ENCODE results near the gene LINGO4.

The LINGO4 gene

DNA sequence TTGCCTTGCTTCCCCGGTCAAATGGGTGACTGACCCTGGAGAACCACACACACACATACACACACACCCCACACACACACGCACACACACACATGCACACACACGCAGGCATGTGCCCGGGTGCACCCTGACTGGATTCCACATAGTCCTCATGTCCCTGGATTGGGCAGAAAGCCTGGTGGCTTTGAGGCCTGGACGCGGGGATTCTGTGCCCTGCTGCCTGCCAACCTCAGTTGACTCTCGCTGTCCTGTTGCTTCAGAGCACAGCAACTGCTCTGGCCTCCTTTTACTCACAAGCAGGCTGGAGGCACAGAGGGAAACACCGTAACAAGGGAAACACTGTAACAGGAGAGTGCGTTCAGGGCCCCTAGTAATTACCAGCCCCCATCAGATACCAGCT is 20.0 kb upstream of the LINGO4 start:
- Histone ChIP-seq H3K4me3 (ENCODE audit: low read length, poor library complexity, severe bottlenecking) (no peak overlapping the region), H4K20me1 (ENCODE audit: insufficient read depth, low read length, poor library complexity, severe bottlenecking) (no peaks in the 10 kb centered on the region), H2AFZ (ENCODE audit: low read length) (no peak overlapping the region), H3K27me3 (ENCODE audit: insufficient read depth, low read length, poor library complexity, severe bottlenecking) (no peaks in the 10 kb centered on the region), H3K36me3 (ENCODE audit: insufficient read depth, low read length) (no peaks in the 10 kb centered on the region), H3K9ac (ENCODE audit: low read depth, low read length, poor library complexity, severe bottlenecking) (no peak overlapping the region), H3K4me2 (ENCODE audit: low read depth, low read length, poor library complexity, severe bottlenecking) (no peak overlapping the region), H3K9me2 (replicated peaks; ENCODE audit: low read depth, low read length) (no peaks in the 10 kb centered on the region), H3F3A (ENCODE audit: low read depth) (peaks cover 8% of the 10 kb centered on the region; the same call in 1 of the 2 replicates), H3K9me3 (ENCODE audit: insufficient read depth, low read depth, low read length) (no peaks in the 10 kb centered on the region), H3K4me1 (ENCODE audit: insufficient read depth, low read length, poor library complexity, severe bottlenecking) (peaks cover 74% of the 10 kb centered on the region), H3K79me2 (ENCODE audit: insufficient read depth, low read length) (no peaks in the 10 kb centered on the region)
- TF ChIP-seq, protein P1, sequence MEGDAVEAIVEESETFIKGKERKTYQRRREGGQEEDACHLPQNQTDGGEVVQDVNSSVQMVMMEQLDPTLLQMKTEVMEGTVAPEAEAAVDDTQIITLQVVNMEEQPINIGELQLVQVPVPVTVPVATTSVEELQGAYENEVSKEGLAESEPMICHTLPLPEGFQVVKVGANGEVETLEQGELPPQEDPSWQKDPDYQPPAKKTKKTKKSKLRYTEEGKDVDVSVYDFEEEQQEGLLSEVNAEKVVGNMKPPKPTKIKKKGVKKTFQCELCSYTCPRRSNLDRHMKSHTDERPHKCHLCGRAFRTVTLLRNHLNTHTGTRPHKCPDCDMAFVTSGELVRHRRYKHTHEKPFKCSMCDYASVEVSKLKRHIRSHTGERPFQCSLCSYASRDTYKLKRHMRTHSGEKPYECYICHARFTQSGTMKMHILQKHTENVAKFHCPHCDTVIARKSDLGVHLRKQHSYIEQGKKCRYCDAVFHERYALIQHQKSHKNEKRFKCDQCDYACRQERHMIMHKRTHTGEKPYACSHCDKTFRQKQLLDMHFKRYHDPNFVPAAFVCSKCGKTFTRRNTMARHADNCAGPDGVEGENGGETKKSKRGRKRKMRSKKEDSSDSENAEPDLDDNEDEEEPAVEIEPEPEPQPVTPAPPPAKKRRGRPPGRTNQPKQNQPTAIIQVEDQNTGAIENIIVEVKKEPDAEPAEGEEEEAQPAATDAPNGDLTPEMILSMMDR (conservative IDR thresholded peaks at IDR 0.05; ENCODE audit: low read length), result no peak
- TF ChIP-seq EZH2phosphoT487 (IDR thresholded peaks at IDR 0.05; ENCODE audit: borderline replicate concordance), result no peak

DNA sequence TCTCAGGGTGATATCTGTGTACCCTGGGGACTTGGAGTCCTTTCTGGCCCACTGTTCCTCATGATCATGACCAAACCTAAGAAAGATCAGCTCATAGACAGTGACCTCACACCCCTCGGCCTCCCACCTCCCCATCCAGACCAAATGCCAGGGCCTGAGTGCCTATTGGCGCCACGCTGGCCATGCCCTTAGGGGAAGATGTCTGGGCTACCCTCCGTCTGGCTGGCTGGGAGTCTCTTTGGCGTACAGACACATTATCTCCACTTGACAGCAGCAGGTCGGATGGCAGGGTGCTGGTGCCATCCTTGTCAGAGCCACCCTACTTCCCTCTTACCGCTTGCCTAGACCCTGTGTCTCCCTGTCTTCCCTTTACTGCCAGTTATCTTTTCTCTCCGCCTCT is 18.0 kb upstream of the LINGO4 start:
- no peaks in the 10 kb centered on the region for H3K9me2 ChIP-seq (replicated peaks; ENCODE audit: low read depth, low read length)
- H3K4me2 ChIP-seq (ENCODE audit: low read depth, low read length, poor library complexity, severe bottlenecking), result no peak overlapping the region
- H3K36me3 ChIP-seq (ENCODE audit: insufficient read depth, low read length), result no peaks in the 10 kb centered on the region
- H3F3A ChIP-seq (ENCODE audit: low read depth), result no peaks in the 10 kb centered on the region
- TF ChIP-seq, protein P1 (conservative IDR thresholded peaks at IDR 0.05; ENCODE audit: low read length), result no peak
- TF ChIP-seq EZH2phosphoT487 (IDR thresholded peaks at IDR 0.05; ENCODE audit: borderline replicate concordance), result no peak
- no peak overlapping the region for H2AFZ ChIP-seq (ENCODE audit: low read length)
- H3K4me1 ChIP-seq (ENCODE audit: insufficient read depth, low read length, poor library complexity, severe bottlenecking), result peaks cover 61% of the 10 kb centered on the region
- H3K4me3 ChIP-seq (ENCODE audit: low read length, poor library complexity, severe bottlenecking), result no peak overlapping the region
- H3K27me3 ChIP-seq (ENCODE audit: insufficient read depth, low read length, poor library complexity, severe bottlenecking), result no peaks in the 10 kb centered on the region
- no peaks in the 10 kb centered on the region for H3K9me3 ChIP-seq (ENCODE audit: insufficient read depth, low read depth, low read length)
- no peaks in the 10 kb centered on the region for H3K79me2 ChIP-seq (ENCODE audit: insufficient read depth, low read length)
- no peaks in the 10 kb centered on the region for H4K20me1 ChIP-seq (ENCODE audit: insufficient read depth, low read length, poor library complexity, severe bottlenecking)
- H3K9ac ChIP-seq (ENCODE audit: low read depth, low read length, poor library complexity, severe bottlenecking), result no peak overlapping the region

DNA sequence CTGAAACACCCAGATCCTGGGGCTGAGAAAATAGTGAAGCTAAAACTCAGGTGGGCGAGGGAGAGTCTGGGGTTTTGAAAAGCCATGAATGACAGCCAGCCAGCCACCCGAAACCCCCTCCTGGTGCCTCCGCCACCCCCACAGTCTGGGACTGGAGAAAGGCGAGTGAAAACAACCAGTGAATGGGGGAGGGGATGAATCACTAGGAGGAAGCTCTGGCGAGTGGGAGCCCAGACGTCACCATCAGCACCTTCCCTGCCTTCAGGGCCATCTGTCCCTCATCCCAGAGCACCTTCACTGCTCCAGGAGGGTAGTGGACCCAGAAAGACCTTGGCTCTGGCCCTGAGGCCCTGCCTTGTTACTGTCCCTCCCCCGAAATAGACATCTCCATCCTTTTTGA is 17.2 kb upstream of the LINGO4 start:
- Histone ChIP-seq H4K20me1 (ENCODE audit: insufficient read depth, low read length, poor library complexity, severe bottlenecking) (no peaks in the 10 kb centered on the region), H3K9me2 (replicated peaks; ENCODE audit: low read depth, low read length) (no peaks in the 10 kb centered on the region), H3K36me3 (ENCODE audit: insufficient read depth, low read length) (no peaks in the 10 kb centered on the region), H3K4me3 (ENCODE audit: low read length, poor library complexity, severe bottlenecking) (no peak overlapping the region), H3K4me2 (ENCODE audit: low read depth, low read length, poor library complexity, severe bottlenecking) (no peak overlapping the region), H3K4me1 (ENCODE audit: insufficient read depth, low read length, poor library complexity, severe bottlenecking) (peaks cover 54% of the 10 kb centered on the region), H3K27me3 (ENCODE audit: insufficient read depth, low read length, poor library complexity, severe bottlenecking) (no peaks in the 10 kb centered on the region), H3F3A (ENCODE audit: low read depth) (no peaks in the 10 kb centered on the region), H3K79me2 (ENCODE audit: insufficient read depth, low read length) (no peaks in the 10 kb centered on the region), H3K9me3 (ENCODE audit: insufficient read depth, low read depth, low read length) (no peaks in the 10 kb centered on the region), H2AFZ (ENCODE audit: low read length) (no peak overlapping the region), H3K9ac (ENCODE audit: low read depth, low read length, poor library complexity, severe bottlenecking) (no peak overlapping the region)
- TF ChIP-seq, protein P1 (conservative IDR thresholded peaks at IDR 0.05; ENCODE audit: low read length), result no peak
- no peak for TF ChIP-seq EZH2phosphoT487 (IDR thresholded peaks at IDR 0.05; ENCODE audit: borderline replicate concordance)

All from Loucy (cell line).